Measurements from ENCODE around the gene MAZ. TPM values are rescaled to one million over a fixed set of nuclear protein-coding genes. Genes with fewer than 3 reads are reported as not detected.

The MAZ gene
- total and polyA plus RNA-seq, 8 donors = 11.7 to 865 (median 110) TPM

GRCh38 chr16:29858149-29858849 lies 52.0 kb downstream of the MAZ start:
- WGBS, 5 donors = 32 to 60% (median 41%) methylated on average over 10 of the region's 10 CpGs
- no peak overlapping the region for H3K27ac ChIP-seq
- H3K9me3 ChIP-seq = no peaks in the 10 kb centered on the region
- TF ChIP-seq POLR2AphosphoS5 (IDR thresholded peaks at IDR 0.05) (peak in 1 of 3 donors; percentile 11), EP300 (IDR thresholded peaks at IDR 0.05) (no peak), POLR2A (IDR thresholded peaks at IDR 0.05) (no peak)
- TF ChIP-seq, protein P1, sequence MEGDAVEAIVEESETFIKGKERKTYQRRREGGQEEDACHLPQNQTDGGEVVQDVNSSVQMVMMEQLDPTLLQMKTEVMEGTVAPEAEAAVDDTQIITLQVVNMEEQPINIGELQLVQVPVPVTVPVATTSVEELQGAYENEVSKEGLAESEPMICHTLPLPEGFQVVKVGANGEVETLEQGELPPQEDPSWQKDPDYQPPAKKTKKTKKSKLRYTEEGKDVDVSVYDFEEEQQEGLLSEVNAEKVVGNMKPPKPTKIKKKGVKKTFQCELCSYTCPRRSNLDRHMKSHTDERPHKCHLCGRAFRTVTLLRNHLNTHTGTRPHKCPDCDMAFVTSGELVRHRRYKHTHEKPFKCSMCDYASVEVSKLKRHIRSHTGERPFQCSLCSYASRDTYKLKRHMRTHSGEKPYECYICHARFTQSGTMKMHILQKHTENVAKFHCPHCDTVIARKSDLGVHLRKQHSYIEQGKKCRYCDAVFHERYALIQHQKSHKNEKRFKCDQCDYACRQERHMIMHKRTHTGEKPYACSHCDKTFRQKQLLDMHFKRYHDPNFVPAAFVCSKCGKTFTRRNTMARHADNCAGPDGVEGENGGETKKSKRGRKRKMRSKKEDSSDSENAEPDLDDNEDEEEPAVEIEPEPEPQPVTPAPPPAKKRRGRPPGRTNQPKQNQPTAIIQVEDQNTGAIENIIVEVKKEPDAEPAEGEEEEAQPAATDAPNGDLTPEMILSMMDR (IDR thresholded peaks at IDR 0.05) = no peak
- peaks cover 23 to 38% (median 31%) of the 10 kb centered on the region in 4 donors for H3K36me3 ChIP-seq
- peaks cover 21 to 65% (median 49%) of the 10 kb centered on the region in 4 donors for H3K4me1 ChIP-seq
- intact Hi-C loops (cut with DNase I; ENCODE audit: low total_unique reads) = loop anchor here (5.0 kb wide), 1 partner anchor 51 kb away; the partner anchor contains the start of gene MAZ
- peak in 1 of 2 donors; percentile 73 for DNase-seq
- H3K4me3 ChIP-seq = no peak overlapping the region
- H3K27me3 ChIP-seq = no peaks in the 10 kb centered on the region

- H3K4me3 ChIP-seq = no peak overlapping the region
- intact Hi-C loops (cut with DNase I; ENCODE audit: low total_unique reads) = loop anchor here (5.0 kb wide), 1 partner anchor 52 kb away; the partner anchor contains the start of gene MAZ
- 74 to 88% (median 76%) methylated on average over 10 to 19 of the region's 19 CpGs for WGBS, 5 donors
- no peaks in the 10 kb centered on the region for H3K9me3 ChIP-seq
- H3K36me3 ChIP-seq = peaks cover 23 to 38% (median 31%) of the 10 kb centered on the region in 4 donors
- TF ChIP-seq, protein P1 (IDR thresholded peaks at IDR 0.05) = no peak
- TF ChIP-seq POLR2A (IDR thresholded peaks at IDR 0.05) (no peak), POLR2AphosphoS5 (IDR thresholded peaks at IDR 0.05) (no peak), EP300 (IDR thresholded peaks at IDR 0.05) (no peak)
- H3K27me3 ChIP-seq = no peaks in the 10 kb centered on the region
- no peak for DNase-seq
- peaks cover 21 to 71% (median 54%) of the 10 kb centered on the region in 4 donors for H3K4me1 ChIP-seq
- no peak overlapping the region for H3K27ac ChIP-seq
Observed at GRCh38 chr16:29858974-29859373, 52.6 kb downstream of the MAZ start.

DNA sequence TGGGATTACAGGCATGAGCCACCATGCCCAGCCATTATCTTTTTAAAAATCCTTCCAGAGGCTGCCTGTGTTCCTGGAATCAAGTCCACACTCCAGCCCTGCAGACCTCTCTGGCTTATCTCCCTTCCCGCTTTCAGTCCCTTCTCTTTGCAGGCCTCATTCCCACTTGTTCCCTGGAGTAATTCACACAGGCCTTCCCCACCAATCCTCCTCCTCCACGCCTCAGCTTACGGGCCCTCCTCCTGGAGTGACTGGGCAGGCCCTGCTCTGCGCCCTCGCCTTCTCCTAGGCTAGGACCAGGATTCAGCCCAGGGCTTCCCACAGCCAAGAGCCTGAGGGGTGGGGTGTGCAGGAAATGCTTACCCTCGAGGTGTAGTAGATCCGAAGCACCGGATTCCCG lies 53.9 kb downstream of the MAZ start:
- peak overlapping the region in 2 of 5 donors; percentile 1 to 16 for H3K27ac ChIP-seq
- intact Hi-C loops (cut with DNase I; ENCODE audit: low total_unique reads) = loop anchor here (10.0 kb wide), 1 partner anchor 165 kb away; the partner anchor contains the start of gene C16orf92
- no peaks in the 10 kb centered on the region for H3K27me3 ChIP-seq
- peak overlapping the region in 1 of 4 donors; percentile 99 for H3K4me3 ChIP-seq
- H3K4me1 ChIP-seq = peaks cover 18 to 66% (median 53%) of the 10 kb centered on the region in 4 donors
- H3K9me3 ChIP-seq = no peaks in the 10 kb centered on the region
- H3K36me3 ChIP-seq = peaks cover 23 to 38% (median 31%) of the 10 kb centered on the region in 4 donors
- TF ChIP-seq POLR2AphosphoS5 (IDR thresholded peaks at IDR 0.05) (peak in 1 of 3 donors; percentile 11), POLR2A (IDR thresholded peaks at IDR 0.05) (no peak)
- DNase-seq = peak in 1 of 2 donors; percentile 32
- WGBS, 5 donors = 47 to 76% (median 59%) methylated on average over 7 to 9 of the region's 9 CpGs

Small RNA genes lying within 50 kb of the gene (small RNA-seq; reads per million reads assigned to genes)
- gene AC009133.6 (0 reads per million in 4 donors), gene AC120114.4 (0 reads per million in 4 donors)

Other genes with a start within 250 kb of the MAZ start
- 10 to 100 TPM in 1 of 5 donors, 1 to 10 TPM in 4; 1.8 to 20.1 (median 4.3) TPM for gene SPN, start 143.3 kb upstream of the MAZ start, total RNA-seq
- gene SPN, start 143.3 kb upstream of the MAZ start, polyA plus RNA-seq = 1 to 10 TPM in 1 of 3 donors, under 1 TPM in 2; 0.68 to 1.1 (median 0.75) TPM
- 100 to 1,000 TPM in 1 of 5 donors, 1 to 10 TPM in 3, not detected in 1; 5.1 to 114 (median 7.8) TPM for gene QPRT, start 127.3 kb upstream of the MAZ start, total RNA-seq
- gene QPRT, start 127.3 kb upstream of the MAZ start, polyA plus RNA-seq = 10 to 100 TPM in 1 of 3 donors, 1 to 10 TPM in 2; 2.4 to 11.6 (median 7.3) TPM
- 1 to 10 TPM in 2 of 5 donors, under 1 TPM in 1, not detected in 2; 0.37 to 3.5 (median 2.3) TPM for gene C16orf54, start 60.5 kb upstream of the MAZ start, total RNA-seq
- gene C16orf54, start 60.5 kb upstream of the MAZ start, polyA plus RNA-seq = under 1 TPM; 0.48 to 1.00 (median 0.92) TPM
- gene ZG16, start 28.3 kb upstream of the MAZ start, total RNA-seq = 10 to 100 TPM in 1 of 5 donors, 1 to 10 TPM in 1, not detected in 3; 1.1 to 33.6 TPM
- under 1 TPM in 1 of 3 donors, not detected in 2; 0.76 TPM for gene ZG16, start 28.3 kb upstream of the MAZ start, polyA plus RNA-seq
- gene KIF22, start 15.8 kb upstream of the MAZ start, total RNA-seq = 100 to 1,000 TPM in 1 of 5 donors, 10 to 100 TPM in 4; 11.1 to 229 (median 26.8) TPM
- gene KIF22, start 15.8 kb upstream of the MAZ start, polyA plus RNA-seq = 10 to 100 TPM; 53.6 to 88.5 (median 59.2) TPM
- gene PRRT2, start 5.7 kb downstream of the MAZ start, total RNA-seq = 10 to 100 TPM in 1 of 5 donors, 1 to 10 TPM in 2, not detected in 2; 4.0 to 17.4 (median 4.6) TPM
- under 1 TPM in 2 of 3 donors, not detected in 1; 0.62 to 0.83 TPM for gene PRRT2, start 5.7 kb downstream of the MAZ start, polyA plus RNA-seq
- 100 to 1,000 TPM in 1 of 5 donors, 10 to 100 TPM in 3, 1 to 10 TPM in 1; 7.1 to 124 (median 19.8) TPM for gene PAGR1, start 9.6 kb downstream of the MAZ start, total RNA-seq
- gene PAGR1, start 9.6 kb downstream of the MAZ start, polyA plus RNA-seq = 10 to 100 TPM; 24.0 to 31.6 (median 27.1) TPM
- gene MVP, start 13.9 kb downstream of the MAZ start, total RNA-seq = 100 to 1,000 TPM in 4 of 5 donors, 10 to 100 TPM in 1; 92.2 to 453 (median 154) TPM
- gene MVP, start 13.9 kb downstream of the MAZ start, polyA plus RNA-seq = 100 to 1,000 TPM; 101 to 122 (median 116) TPM
- gene CDIPT, start 56.7 kb downstream of the MAZ start, total RNA-seq = 10 to 100 TPM in 4 of 5 donors, 1 to 10 TPM in 1; 2.3 to 91.5 (median 54.5) TPM
- 10 to 100 TPM; 51.6 to 72.6 (median 53.9) TPM for gene CDIPT, start 56.7 kb downstream of the MAZ start, polyA plus RNA-seq
- 10 to 100 TPM in 2 of 5 donors, 1 to 10 TPM in 2, not detected in 1; 6.2 to 31.4 (median 12.0) TPM for gene SEZ6L2, start 93.0 kb downstream of the MAZ start, total RNA-seq
- gene SEZ6L2, start 93.0 kb downstream of the MAZ start, polyA plus RNA-seq = 1 to 10 TPM; 1.5 to 7.7 (median 7.6) TPM
- gene ASPHD1, start 94.0 kb downstream of the MAZ start, total RNA-seq = 10 to 100 TPM in 1 of 5 donors, 1 to 10 TPM in 2, not detected in 2; 4.5 to 11.0 (median 8.4) TPM
- gene ASPHD1, start 94.0 kb downstream of the MAZ start, polyA plus RNA-seq = 10 to 100 TPM; 11.6 to 29.8 (median 15.7) TPM
- 100 to 1,000 TPM in 1 of 5 donors, 10 to 100 TPM in 4; 15.4 to 182 (median 35.3) TPM for gene KCTD13, start 119.7 kb downstream of the MAZ start, total RNA-seq
- 10 to 100 TPM in 1 of 3 donors, 1 to 10 TPM in 2; 6.3 to 14.3 (median 7.4) TPM for gene KCTD13, start 119.7 kb downstream of the MAZ start, polyA plus RNA-seq
- gene TMEM219, start 155.6 kb downstream of the MAZ start, total RNA-seq = 100 to 1,000 TPM in 1 of 5 donors, 10 to 100 TPM in 4; 32.1 to 238 (median 60.5) TPM
- 100 to 1,000 TPM; 190 to 286 (median 212) TPM for gene TMEM219, start 155.6 kb downstream of the MAZ start, polyA plus RNA-seq
- gene TAOK2, start 167.3 kb downstream of the MAZ start, total RNA-seq = 100 to 1,000 TPM in 1 of 5 donors, 10 to 100 TPM in 4; 33.8 to 135 (median 36.6) TPM
- gene TAOK2, start 167.3 kb downstream of the MAZ start, polyA plus RNA-seq = 10 to 100 TPM; 12.5 to 22.6 (median 14.5) TPM
- gene HIRIP3, start 189.1 kb downstream of the MAZ start, total RNA-seq = 10 to 100 TPM in 1 of 5 donors, 1 to 10 TPM in 4; 1.8 to 13.4 (median 5.1) TPM
- gene HIRIP3, start 189.1 kb downstream of the MAZ start, polyA plus RNA-seq = 10 to 100 TPM; 13.6 to 14.8 (median 13.7) TPM
- gene INO80E, start 189.7 kb downstream of the MAZ start, total RNA-seq = 100 to 1,000 TPM in 1 of 5 donors, 10 to 100 TPM in 3, 1 to 10 TPM in 1; 3.5 to 319 (median 18.2) TPM
- gene INO80E, start 189.7 kb downstream of the MAZ start, polyA plus RNA-seq = 100 to 1,000 TPM in 1 of 3 donors, 10 to 100 TPM in 2; 45.7 to 109 (median 59.0) TPM
- gene DOC2A, start 204.5 kb downstream of the MAZ start, total RNA-seq = 10 to 100 TPM in 1 of 5 donors, under 1 TPM in 1, not detected in 3; 0.72 to 20.9 TPM
- 1 to 10 TPM in 1 of 3 donors, under 1 TPM in 1, not detected in 1; 0.75 to 2.8 TPM for gene DOC2A, start 204.5 kb downstream of the MAZ start, polyA plus RNA-seq
- not detected for gene C16orf92, start 216.7 kb downstream of the MAZ start, total RNA-seq
- gene C16orf92, start 216.7 kb downstream of the MAZ start, polyA plus RNA-seq = not detected
- gene TLCD3B, start 224.7 kb downstream of the MAZ start, total RNA-seq = under 1 TPM in 1 of 5 donors, not detected in 4; 0.92 TPM
- under 1 TPM in 1 of 3 donors, not detected in 2; 0.18 TPM for gene TLCD3B, start 224.7 kb downstream of the MAZ start, polyA plus RNA-seq